Activated CD8-positive, alpha-beta memory T cell treated with anti-CD3 and anti-CD28 coated beads for 4 hours (primary cell): ENCODE data around the gene AFAP1L2.
"Not testable (repeated sequence)": the region's sequence is repeated elsewhere in the genome, so short reads cannot be mapped to it uniquely, and the experiment has no call there.

Experiments
- DNase-seq, 2 donors: peaks; one replicate each; pipeline ENCODE4 v3.0.0-alpha.2; 2020; ENCODE audit warnings: low read depth in 2 of 2

The AFAP1L2 gene

DNA sequence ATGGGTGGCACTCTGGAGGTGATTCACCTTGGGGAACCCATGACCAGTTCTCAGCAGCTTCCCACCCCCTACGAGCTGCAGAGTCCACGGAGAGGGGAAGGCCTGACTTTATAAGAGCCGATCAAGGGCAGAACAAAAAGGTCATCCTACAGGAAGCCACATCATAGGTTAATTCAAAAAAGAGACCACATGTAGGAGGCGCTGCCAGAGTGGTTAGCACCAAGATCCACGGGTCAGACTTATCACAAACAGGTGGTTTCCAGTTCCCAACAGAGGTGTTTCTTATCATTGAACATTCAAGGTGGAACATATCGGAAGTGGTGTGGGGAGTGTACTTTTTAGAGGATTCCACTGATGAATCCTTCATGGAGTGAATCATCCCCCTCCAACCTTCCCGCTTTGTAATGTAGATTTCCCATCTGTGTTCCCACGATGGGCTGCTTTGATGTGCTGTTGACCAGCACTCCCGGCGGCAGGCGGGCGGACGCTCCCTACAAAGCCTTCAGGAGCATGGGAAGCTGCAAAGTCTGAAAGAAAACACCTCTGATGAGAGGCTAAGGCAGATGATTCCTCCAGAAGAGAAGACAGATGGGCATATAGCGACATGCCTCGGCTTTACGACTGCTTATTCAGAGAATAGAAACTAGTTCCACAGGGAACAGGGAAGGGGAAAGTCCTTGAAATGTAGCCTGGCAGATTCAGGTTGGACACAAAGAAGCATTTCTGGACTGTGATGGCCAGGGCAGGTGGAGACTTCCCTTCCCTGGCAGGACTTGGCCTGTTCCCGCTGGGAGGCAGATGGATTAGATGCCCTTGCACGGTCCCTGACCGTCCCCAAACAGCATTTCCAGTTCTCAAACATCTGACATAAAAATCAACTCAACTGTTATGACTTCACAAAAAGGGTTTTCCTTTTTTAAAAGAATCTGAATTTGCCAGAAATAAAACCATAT lies 66.5 kb downstream of the AFAP1L2 start:
- DNase-seq, result no peak

DNA sequence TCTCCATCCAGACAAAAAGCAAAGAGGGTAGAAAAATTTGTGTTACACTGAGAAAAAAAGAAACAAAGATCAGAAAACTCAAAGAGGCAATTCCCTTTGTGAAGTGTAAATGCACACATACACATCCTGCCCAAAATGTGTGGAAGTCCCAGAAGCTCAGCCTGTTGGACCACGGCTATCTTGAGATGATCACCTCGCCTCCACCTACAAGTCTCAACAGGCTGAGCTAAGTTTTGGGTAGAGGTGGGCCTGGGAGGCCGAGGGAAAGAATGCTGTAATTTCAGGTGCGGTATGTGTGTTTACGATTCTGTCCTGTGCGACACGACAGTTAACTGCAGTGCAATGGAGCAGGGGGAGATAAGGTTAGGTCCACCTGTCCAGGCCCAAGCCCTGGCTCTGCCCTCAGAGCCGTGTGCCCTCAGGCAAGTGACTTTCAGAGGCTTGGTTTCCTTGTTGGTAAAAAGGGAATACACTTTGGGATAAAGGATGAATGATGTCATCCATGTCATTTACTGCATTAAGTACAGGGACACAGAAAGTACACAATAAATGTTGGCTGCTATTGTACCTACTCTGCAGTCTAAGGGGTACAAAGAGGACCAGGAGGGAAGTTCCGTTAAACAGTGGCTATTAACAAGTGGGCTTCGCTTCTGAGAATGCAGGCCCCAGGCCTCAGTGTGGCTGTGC lies 67.3 kb downstream of the AFAP1L2 start:
- no peak for DNase-seq

GRCh38 chr10:114335614-114336013 lies 68.7 kb downstream of the AFAP1L2 start:
- DNase-seq, result no peak

GRCh38 chr10:114334301-114334700 lies 70.0 kb downstream of the AFAP1L2 start:
- no peak for DNase-seq

DNA sequence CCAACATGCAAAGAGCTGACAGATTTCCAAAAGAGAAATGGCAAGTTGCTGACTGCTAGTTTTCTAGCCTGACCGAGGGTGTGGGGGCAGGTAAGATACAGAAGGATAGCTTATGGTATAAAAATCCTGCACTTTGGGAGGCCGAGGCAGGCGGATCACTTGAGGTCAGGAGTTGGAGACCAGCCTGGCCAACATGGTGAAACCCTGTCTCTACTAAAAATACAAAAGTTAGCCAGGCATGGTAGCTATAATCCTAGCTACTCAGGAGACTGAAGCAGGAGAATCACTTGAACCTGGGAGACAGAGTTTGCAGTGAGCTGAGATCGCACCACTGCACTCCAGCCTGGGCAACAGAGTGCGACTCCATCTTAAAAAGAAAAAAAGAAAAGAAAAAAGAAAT lies 70.9 kb downstream of the AFAP1L2 start:
- DNase-seq, result not testable (repeated sequence)

DNA sequence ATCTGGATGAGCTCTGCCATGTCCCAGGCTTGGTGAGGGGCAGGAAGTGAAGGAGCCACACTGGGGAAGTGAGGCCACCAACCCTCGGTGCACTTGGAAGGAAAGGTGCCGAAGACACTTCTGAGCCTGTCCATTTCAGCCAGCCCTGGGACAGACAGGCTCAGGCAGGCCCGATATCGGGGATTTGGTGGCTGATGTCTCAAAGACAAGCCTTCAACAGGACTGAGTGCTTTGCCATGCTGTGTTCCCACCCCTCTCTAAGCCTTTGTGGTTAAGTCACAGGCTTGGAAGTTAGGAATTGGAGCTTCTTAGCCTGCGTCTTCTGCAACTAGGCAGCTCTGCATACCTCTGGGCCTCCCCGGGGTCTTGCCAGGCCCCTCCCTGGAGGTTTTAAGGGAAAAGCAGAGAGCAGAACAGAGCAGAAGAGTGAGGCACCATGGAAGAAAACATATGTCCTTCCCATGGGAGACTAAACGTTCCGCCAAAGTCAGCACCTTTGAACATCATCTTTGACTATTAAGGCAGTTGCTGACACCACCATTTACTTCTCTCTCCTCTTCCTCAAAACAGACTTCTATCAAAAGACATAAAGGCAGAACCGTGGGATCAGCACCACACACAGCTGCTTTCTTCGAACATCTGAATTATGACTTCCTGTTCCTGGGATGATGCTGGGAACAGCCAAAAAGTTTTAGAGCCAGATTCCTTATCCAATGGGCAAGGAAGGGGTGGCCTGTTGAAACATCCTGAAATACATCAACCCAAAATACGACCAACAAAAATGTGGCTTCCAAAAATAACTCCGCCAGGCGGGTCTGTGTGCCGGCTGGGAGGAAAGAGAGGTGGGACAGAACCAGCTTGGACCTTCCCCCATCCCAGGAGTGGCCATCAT lies 71.8 kb downstream of the AFAP1L2 start:
- DNase-seq, result no peak

DNA sequence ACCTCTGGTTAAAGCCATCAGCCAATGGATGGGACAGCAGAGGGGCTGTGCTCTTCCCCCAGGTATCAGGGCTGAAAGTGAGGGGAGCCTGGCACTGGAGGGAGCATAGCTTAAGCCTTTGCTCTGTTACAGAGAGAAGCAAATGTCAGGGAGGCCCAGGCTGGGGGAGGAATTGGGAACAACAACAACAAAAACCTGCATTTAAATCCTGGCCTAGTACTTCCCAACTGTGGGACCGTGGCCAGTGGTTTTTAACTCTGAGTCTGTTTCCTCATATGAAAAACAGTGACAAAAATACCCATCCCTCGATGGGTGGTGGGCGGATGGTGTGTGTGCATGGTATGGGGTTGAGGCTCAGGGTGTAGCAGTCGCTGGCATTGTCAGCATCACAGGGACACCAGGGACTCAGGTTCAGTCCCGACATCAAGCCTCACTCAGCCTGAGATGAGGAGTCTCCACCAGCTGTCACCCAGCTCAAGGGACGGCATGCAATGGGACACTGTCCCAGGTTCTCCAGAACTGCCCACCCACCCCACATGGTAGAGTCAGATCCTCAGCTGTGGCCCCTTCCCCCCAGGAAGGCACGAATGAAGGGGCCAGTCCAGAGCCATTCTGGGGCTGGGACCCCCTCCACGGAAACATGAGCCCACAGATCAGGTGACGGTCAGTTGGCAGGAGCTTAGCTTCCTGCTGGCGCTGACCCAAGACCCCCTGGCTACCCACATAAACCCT lies 74.5 kb downstream of the AFAP1L2 start:
- DNase-seq, result no peak

- no peak for DNase-seq
These were observed 75.4 kb downstream of the AFAP1L2 start for GRCh38 chr10:114328874-114329273.

- no peak for DNase-seq
These were observed 75.9 kb downstream of the AFAP1L2 start for GRCh38 chr10:114328441-114328812.

- no peak for DNase-seq
These were observed 76.5 kb downstream of the AFAP1L2 start for GRCh38 chr10:114327537-114328440.

- no peak for DNase-seq
These were observed 77.5 kb downstream of the AFAP1L2 start for GRCh38 chr10:114326795-114327194.

DNA sequence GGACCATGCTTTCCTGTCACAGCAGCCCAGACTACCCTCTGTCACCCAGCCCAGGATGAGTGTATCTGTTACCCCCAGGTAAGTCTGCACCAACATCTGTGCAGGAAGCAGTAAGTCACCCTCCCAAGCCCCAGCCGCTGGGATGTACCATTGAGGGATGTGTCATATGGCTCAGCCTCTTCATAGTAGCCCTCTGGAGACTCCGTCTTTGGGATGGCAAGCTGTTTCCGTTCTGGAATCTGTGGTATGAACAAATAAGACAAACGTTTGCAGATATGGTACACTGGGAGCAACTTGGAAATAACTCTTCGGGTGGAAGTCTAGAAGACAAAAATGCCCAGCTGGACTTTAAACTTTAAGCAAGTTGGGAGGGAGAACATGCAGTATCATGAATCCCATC lies 81.3 kb downstream of the AFAP1L2 start:
- DNase-seq, result no peak

GRCh38 chr10:114322344-114322743 lies 82.0 kb downstream of the AFAP1L2 start:
- DNase-seq, result no peak

- DNase-seq, result no peak
These were observed 83.8 kb downstream of the AFAP1L2 start for GRCh38 chr10:114320249-114321116.

DNA sequence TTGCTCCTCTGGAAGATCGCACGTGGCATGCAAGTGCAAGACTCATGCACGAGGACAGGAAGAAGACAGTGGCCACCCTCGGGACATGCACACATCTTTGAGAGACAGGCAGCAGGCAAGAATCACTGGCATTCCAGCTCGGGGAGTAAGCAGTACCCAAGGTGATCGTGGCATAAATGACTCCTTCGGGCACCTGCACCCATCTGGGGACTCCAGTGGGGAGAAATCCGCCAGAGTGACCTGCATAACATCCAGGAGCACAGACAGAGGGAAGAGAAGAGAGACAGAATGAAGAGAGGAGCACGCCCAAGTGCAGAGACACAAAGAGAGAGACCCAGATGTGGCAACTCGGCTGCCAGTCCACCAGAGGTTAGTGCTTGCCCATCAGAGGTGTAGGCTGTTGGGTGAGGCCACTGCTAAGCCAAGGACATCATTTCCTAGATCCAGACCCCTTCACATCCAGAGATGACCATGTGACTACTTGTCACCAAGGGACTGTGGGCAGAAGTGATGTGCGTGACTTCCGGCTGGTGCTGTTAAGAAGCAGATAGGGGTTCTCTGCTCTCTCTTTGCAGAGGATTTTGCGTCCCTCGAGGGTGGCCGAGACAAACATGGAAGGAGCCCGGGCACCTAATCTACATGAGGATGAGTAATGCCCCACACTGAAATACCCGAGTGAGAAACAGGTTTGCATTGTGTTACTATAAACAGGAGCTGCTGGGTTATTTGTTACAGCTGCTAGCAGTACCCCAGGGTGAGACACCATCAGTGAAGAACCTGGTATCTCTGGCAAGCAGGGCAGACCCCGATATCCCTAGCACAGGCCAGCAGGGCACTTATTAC lies 84.7 kb downstream of the AFAP1L2 start:
- no peak for DNase-seq

DNA sequence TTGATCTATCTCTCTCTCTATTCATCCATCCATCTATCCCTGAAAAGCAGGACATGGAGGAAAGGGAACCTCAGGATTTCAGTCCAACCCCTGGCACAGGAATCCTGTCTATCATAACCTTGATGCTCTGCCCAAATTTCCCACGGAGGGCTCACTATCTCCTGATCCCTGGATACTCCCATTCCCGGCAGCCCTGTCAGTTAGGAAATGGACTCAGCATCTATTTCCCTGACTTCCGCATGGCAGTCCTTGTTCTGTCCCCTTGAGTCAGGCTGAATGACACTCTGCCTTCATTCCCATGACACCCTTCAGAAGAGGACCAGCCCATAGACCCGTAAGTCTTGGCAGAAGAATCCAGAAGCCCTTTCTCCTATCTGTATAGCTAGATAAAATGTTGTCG lies 87.6 kb downstream of the AFAP1L2 start:
- DNase-seq, result no peak

- DNase-seq, result no peak
These were observed 88.5 kb downstream of the AFAP1L2 start for GRCh38 chr10:114315566-114316420.
